ENCODE measurements around the gene TUSC2. TPM values are rescaled to one million over a fixed set of nuclear protein-coding genes. Genes with fewer than 3 reads are reported as not detected.

The TUSC2 gene
- 29.6 and 31.4 TPM in 2 replicates for total RNA-seq

GRCh38 chr3:50327943-50328691 is at the start of gene TUSC2:
TUSC2 (minus strand) TSS chr3:50328223; CDS start chr3:50328099, 124 bp downstream.

GRCh38 chr3:50358911-50359759 is 31.1 kb upstream of the TUSC2 start, which contains the start of gene TMEM115:
TMEM115 (minus strand) TSS chr3:50359521; CDS start chr3:50359063, 458 bp downstream.

GRCh38 chr3:50350527-50351322 is 22.7 kb upstream of the TUSC2 start, which contains the start of the genes CYB561D2 and NPRL2:
CYB561D2 (plus strand) TSS chr3:50350862; CDS start chr3:50351434, 572 bp downstream.
NPRL2 (minus strand) TSS chr3:50350775; CDS start chr3:50350652, 123 bp downstream.

GRCh38 chr3:50345586-50346234 is 17.7 kb upstream of the TUSC2 start, which contains the start of gene ZMYND10:
ZMYND10 (minus strand) TSS chr3:50345732; CDS start chr3:50345579, 153 bp downstream.

GRCh38 chr3:50340448-50341329 is 12.7 kb upstream of the TUSC2 start, which contains the start of gene RASSF1:
RASSF1 (minus strand) TSS chr3:50340836; CDS start chr3:50340805, 31 bp downstream.

GRCh38 chr3:50322386-50323091 is 5.5 kb downstream of the TUSC2 start, which contains the start of gene HYAL2:
HYAL2 (minus strand) TSS chr3:50322745; CDS start chr3:50320489, 2,256 bp downstream.

GRCh38 chr3:50303013-50303815 is 24.8 kb downstream of the TUSC2 start, which contains the start of gene HYAL1:
HYAL1 (minus strand) TSS chr3:50303574; CDS start chr3:50302956, 618 bp downstream.

GRCh38 chr3:50298836-50299637 is 29.0 kb downstream of the TUSC2 start, which contains the start of the genes HYAL3 and NAA80:
HYAL3 (minus strand) TSS chr3:50299405; CDS start chr3:50295602, 3,803 bp downstream.
NAA80 (minus strand) TSS chr3:50299405; CDS start chr3:50297463, 1,942 bp downstream.

GRCh38 chr3:50292159-50293078 is 35.6 kb downstream of the TUSC2 start, which contains the start of gene IFRD2:
IFRD2 (minus strand) TSS chr3:50292429; CDS start chr3:50292274, 155 bp downstream.

GRCh38 chr3:50278880-50279224 is 49.2 kb downstream of the TUSC2 start, which contains the start of gene LSMEM2:
LSMEM2 (plus strand) TSS chr3:50279087; CDS start chr3:50279114, 27 bp downstream.

Other genes starting within 250 kb of the TUSC2 start
- gene RBM5, start 239.3 kb downstream of the TUSC2 start, total RNA-seq, result 195 and 202 TPM in 2 replicates
- 75.3 and 134 TPM in 2 replicates for gene SEMA3F, start 172.9 kb downstream of the TUSC2 start, total RNA-seq
- gene GNAT1, start 136.6 kb downstream of the TUSC2 start, total RNA-seq, result not detected in 2 replicates
- 0.13 and 0.36 TPM in 2 replicates for gene SLC38A3, start 123.0 kb downstream of the TUSC2 start, total RNA-seq
- gene GNAI2, start 92.0 kb downstream of the TUSC2 start, total RNA-seq, result 492 and 561 TPM in 2 replicates
- gene SEMA3B, start 59.1 kb downstream of the TUSC2 start, total RNA-seq, result 0.40 and 0.79 TPM in 2 replicates
- gene LSMEM2, start 49.1 kb downstream of the TUSC2 start, total RNA-seq, result not detected in 2 replicates
- 114 and 131 TPM in 2 replicates for gene IFRD2, start 35.8 kb downstream of the TUSC2 start, total RNA-seq
- 4.9 and 7.0 TPM in 2 replicates for gene HYAL3, start 28.8 kb downstream of the TUSC2 start, total RNA-seq
- gene NAA80, start 28.8 kb downstream of the TUSC2 start, total RNA-seq, result 7.0 and 10.0 TPM in 2 replicates
- gene HYAL1, start 24.6 kb downstream of the TUSC2 start, total RNA-seq, result 3.7 and 5.0 TPM in 2 replicates
- 271 and 320 TPM in 2 replicates for gene HYAL2, start 5.5 kb downstream of the TUSC2 start, total RNA-seq
- gene RASSF1, start 12.6 kb upstream of the TUSC2 start, total RNA-seq, result 14.6 and 17.0 TPM in 2 replicates
- gene ZMYND10, start 17.5 kb upstream of the TUSC2 start, total RNA-seq, result 0.07 and 0.13 TPM in 2 replicates
- gene NPRL2, start 22.6 kb upstream of the TUSC2 start, total RNA-seq, result 15.8 and 16.1 TPM in 2 replicates
- gene CYB561D2, start 22.6 kb upstream of the TUSC2 start, total RNA-seq, result 10.8 and 12.2 TPM in 2 replicates
- 42.3 and 46.7 TPM in 2 replicates for gene TMEM115, start 31.3 kb upstream of the TUSC2 start, total RNA-seq
- gene CACNA2D2, start 175.4 kb upstream of the TUSC2 start, total RNA-seq, result under 0.01 TPM in 2 replicates
- gene C3orf18, start 239.5 kb upstream of the TUSC2 start, total RNA-seq, result 2.1 and 3.4 TPM in 2 replicates
- gene HEMK1, start 241.3 kb upstream of the TUSC2 start, total RNA-seq, result 10.8 and 12.0 TPM in 2 replicates